ENCODE results near the gene HECTD1.
"Not testable (repeated sequence)": the region's sequence is repeated elsewhere in the genome, so short reads cannot be mapped to it uniquely, and the experiment has no call there.

DNA sequence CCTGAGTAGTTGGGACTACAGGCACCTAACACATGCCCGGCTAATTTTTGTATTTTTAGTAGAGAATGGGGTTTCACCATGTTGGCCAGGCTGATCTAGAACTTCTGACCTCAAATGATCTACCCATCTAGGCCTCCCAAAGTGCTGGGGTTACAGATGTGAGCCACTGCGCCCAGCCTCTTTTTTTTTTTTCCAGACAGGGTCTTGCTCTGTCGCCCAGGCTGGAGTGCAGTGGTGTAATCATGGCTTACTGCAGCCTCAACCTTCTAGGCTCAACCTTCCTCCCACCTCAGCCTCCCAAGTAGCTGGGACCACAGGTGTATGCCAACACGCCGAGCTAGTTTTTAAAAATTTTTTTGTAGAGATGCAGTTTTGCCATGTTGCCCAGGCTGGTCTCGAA is 25.6 kb downstream of the HECTD1 start:
- TF ChIP-seq, protein P1, sequence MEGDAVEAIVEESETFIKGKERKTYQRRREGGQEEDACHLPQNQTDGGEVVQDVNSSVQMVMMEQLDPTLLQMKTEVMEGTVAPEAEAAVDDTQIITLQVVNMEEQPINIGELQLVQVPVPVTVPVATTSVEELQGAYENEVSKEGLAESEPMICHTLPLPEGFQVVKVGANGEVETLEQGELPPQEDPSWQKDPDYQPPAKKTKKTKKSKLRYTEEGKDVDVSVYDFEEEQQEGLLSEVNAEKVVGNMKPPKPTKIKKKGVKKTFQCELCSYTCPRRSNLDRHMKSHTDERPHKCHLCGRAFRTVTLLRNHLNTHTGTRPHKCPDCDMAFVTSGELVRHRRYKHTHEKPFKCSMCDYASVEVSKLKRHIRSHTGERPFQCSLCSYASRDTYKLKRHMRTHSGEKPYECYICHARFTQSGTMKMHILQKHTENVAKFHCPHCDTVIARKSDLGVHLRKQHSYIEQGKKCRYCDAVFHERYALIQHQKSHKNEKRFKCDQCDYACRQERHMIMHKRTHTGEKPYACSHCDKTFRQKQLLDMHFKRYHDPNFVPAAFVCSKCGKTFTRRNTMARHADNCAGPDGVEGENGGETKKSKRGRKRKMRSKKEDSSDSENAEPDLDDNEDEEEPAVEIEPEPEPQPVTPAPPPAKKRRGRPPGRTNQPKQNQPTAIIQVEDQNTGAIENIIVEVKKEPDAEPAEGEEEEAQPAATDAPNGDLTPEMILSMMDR (IDR thresholded peaks at IDR 0.05 in 4 of 5, conservative IDR thresholded peaks at IDR 0.05 in 1 of 5) = not testable (repeated sequence)
- TF ChIP-seq POLR2A (IDR thresholded peaks at IDR 0.05) = not testable (repeated sequence)
